ENCODE measurements around the gene GZMH.

GZMH gene

GRCh38 chr14:24565766-24566165 lies 43.7 kb downstream of the GZMH start:
- TF ChIP-seq CTCF (IDR thresholded peaks at IDR 0.05; ENCODE audit: low read depth, low read length) = no peak
- no peak overlapping the region for H3K4me3 ChIP-seq (ENCODE audit: low read depth, low read length)

GRCh38 chr14:24563505-24563904 lies 46.0 kb downstream of the GZMH start:
- H3K4me3 ChIP-seq (ENCODE audit: low read depth, low read length) = no peak overlapping the region
- TF ChIP-seq CTCF (IDR thresholded peaks at IDR 0.05; ENCODE audit: low read depth, low read length) = no peak

GRCh38 chr14:24556756-24557155 lies 52.7 kb downstream of the GZMH start:
- no peak for TF ChIP-seq CTCF (IDR thresholded peaks at IDR 0.05; ENCODE audit: low read depth, low read length)
- no peak overlapping the region for H3K4me3 ChIP-seq (ENCODE audit: low read depth, low read length)

Data from WI38 (cell line).